HG02870 (cell line): ENCODE data around the gene SNRNP200.

Experiments
- ATAC-seq: cut with Tn5 transposase; IDR thresholded peaks from one replicate; pipeline ENCODE4 v1.9.1; 2021; ENCODE audit warnings: mild to moderate bottlenecking, moderate library complexity; ENCODE audit not compliant: unreplicated experiment

SNRNP200 gene

GRCh38 chr2:96253006-96253405, 52.3 kb downstream of the SNRNP200 start:
- ATAC-seq = no peak

- no peak for ATAC-seq
These were observed 52.8 kb downstream of the SNRNP200 start for GRCh38 chr2:96252526-96252925.

DNA sequence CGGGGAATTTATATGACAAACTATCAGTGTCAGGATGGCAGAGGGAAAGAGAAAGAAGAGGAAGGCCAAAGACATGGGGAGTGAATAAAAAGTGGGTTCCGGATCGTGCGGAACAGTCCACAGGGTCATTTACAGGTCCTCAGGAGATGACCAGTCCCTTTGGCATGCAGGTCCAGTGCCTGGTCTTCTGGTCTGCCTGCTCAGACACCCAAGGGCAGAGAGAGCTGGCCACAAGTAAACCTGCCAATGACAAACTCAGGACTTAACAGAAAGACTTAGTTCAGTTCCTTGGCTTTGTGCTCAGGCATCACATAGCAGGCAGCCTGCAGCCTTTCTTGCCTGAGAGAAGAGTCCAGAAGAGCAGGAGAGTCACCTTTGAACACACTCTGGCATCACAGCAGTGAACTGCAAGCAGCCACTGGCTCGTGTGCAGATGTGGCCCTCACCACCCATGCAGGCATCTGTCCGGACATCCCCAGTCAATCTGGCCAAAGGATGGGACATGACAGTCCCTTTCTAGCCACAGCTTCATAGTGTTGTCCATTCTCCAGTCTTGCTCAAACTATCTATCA, 53.5 kb downstream of the SNRNP200 start:
- no peak for ATAC-seq

DNA sequence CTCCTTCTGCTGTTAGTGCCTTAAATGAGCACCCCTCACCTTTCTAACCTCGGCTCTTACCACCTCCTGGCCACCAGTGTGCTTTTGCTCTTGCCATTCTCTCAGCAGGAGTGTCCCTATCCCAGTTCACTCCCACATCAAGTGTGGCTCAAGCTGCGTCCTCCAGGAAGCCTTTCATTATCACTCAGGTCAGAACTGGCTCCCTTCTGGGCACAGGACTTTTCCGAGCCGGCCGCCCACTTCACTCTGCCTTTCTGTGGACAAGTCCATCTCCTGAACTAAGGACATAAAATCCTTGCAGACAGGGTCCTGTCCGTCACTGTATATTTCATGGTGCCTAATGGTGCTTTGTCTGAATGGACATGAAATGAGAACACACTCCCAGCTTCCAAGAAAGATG, 55.2 kb downstream of the SNRNP200 start:
- no peak for ATAC-seq

DNA sequence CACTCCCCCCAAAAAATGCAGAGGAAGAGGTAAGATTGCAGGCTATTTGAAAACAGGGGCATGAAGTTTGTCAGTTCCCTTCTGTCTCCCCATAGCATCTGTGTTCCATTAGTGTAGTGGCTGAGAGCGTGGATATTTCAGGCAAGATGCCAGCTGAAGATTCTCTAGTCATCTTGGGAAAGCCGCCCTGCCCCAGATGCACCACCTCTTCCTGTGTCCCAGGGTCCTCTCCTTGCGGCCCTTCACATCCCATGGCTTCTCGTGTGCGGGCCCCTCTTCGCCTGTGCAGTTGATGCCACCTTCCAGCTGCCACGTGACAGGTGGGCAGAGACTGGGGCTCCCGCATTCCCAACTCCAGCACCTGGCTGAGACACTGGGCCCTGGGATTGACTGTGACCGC, 55.7 kb downstream of the SNRNP200 start:
- no peak for ATAC-seq

- no peak for ATAC-seq
These were observed 56.7 kb downstream of the SNRNP200 start for GRCh38 chr2:96248624-96249023.

GRCh38 chr2:96247896-96248295, 57.5 kb downstream of the SNRNP200 start:
- no peak for ATAC-seq

GRCh38 chr2:96247009-96247408, 58.3 kb downstream of the SNRNP200 start:
- no peak for ATAC-seq

- no peak for ATAC-seq
These were observed 59.5 kb downstream of the SNRNP200 start for GRCh38 chr2:96245609-96246390.

DNA sequence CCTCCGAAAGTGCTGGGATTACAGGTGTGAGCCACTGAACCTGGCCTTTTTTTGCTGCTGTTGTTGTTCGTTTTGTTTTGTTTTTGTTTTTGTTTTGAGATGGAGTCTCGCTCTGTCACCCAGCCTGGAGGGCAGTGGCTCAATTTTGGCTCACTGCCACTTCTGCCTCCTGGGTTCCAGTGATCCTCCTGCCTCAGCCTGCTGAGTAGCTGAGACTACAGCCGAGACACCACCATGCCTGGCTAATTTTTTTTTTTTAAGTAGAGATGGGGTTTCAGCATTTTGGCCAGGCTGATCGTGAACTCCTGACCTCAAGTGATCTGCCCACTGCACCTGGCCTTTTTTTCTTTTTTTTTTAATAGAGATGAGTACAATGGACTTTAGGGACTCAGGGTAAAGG, 61.5 kb downstream of the SNRNP200 start:
- no peak for ATAC-seq

DNA sequence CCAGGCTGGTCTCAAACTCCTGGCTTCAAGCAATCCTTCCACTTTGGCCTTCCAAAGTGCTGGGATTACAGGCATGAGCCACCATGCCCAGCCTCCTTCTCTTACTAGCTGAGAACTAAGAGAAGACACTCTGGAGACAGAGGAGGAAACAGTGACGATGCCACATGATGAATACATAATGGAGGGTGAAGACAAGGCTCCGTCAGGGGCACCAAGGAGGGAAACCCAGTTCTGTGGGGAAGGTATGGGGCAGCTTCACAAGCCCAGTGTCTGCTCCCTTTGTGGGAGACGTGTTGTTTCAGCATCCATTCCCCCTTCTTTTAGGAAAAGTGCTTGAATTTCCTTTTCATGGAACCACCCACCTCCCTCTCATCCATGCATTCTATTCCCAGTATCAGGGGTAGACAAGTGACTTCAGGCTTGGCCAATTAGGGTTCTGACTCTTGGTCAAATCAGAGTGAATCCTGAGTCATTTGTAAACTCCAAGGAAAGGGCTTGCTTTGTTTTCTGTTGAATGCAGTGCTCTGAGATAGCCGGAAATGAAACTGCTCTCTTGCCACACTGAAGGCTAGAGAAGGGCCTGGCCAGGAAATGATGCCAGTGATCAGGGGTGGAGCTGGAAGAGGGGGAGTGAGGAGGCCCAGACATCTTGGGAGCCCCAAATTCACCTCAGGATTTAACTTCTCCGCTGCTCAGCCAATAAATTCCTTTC, 63.3 kb downstream of the SNRNP200 start:
- ATAC-seq = peak; percentile 78

DNA sequence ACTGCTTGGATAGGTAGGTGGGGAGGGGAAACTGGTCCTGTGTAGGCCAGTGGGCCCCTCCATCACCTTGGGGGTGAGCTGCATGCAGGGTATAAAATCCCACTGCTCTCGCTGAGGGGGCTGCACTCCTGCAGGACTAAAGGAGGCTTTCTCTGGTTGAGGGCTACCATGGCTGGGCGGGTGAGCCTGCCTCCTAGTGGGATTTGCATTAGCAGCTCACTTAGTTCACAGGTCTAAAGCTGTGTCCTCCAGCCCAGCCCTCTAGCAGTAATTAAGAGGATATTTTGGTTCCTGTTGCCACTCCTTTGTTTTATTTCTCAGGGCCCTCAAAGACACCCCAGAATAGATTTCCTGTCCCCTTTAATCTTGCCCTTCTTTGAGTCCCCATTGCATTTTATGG, 64.1 kb downstream of the SNRNP200 start:
- no peak for ATAC-seq

- no peak for ATAC-seq
These were observed 64.9 kb downstream of the SNRNP200 start for GRCh38 chr2:96240341-96241038.

DNA sequence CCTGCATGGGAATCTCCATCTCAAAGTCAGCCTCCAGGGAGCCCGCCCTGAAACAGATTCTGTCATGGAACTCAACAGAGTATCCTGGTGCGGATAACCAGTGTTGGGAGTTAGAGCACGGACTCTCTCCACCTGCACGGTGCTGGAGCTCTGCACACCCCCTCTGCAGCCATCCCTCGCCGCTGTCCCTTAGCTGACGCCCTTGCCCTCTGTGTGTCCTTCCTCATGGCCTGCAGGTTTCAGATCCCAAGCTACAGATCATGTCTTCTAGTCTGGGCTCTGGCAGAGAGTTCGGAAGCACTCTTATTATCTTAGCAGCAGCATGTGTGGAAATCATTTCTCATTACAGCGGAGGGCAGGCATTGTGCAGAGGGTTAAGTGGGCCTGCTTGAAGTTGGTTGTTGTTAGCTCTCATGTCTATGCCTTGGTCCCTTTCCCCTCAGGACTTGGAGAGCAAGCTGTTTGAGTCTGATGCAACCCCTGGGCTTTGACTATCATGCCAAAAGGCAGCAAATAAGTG, 65.5 kb downstream of the SNRNP200 start:
- ATAC-seq = no peak

DNA sequence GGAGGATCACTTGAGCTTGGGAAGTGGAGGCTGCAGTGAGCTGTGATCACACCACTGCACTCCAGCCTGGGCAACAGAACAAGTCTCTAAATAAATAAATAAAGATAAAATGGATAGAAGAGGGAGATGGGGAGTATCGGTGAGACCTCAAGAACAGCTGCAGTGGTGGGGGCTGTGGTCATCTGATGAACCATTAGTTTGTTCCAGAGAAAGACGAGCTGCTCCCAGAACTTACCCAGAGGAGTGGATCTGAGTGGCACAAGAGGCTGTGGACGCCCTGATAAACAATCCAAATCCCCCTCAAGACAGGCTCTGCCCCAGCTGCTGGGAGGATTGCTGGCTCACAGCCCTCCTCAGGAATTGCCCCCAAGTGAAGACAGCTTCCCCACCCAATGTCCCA, 66.3 kb downstream of the SNRNP200 start:
- ATAC-seq = no peak

GRCh38 chr2:96238266-96238665, 67.1 kb downstream of the SNRNP200 start:
- no peak for ATAC-seq

DNA sequence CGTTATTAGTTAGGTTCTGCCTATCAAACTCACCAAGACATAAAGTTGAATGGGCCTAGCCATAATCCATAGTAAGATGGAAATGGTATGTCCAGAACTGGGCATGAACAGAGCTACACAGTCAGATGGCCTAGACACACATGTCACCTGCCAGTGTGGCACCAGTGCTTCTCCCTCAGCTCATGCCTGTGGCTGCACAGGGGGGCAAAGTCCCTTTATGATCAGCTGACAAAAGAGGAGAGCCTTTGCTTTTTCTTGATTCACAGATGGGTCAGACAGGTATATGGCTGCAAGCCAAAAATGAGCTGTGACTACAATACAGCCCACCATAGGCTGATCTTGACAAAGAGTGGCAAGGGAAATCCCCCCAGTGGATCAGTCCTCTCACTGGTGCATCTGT, 68.5 kb downstream of the SNRNP200 start:
- ATAC-seq = no peak

DNA sequence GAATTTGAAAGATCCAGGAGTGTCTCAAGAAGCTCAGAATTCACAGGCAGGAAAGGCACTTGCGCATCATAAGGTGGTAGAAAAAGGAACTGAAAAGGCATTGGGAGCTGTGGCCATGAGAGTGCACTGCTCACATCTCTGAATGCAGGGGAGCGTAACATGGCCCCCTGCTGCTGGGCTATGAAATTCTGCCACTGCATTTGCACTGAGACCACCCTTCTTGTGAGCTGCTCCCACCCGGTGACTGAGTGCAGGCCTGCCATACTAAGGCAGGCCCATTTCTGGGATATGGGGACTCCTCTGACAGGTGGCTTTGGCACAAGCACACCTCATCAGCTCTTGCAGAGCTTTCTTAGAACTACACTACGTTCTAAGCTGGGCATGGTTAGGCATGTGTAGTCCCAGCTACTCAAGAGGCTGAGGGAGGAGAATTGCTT, 71.4 kb downstream of the SNRNP200 start:
- peak; percentile 95 for ATAC-seq

DNA sequence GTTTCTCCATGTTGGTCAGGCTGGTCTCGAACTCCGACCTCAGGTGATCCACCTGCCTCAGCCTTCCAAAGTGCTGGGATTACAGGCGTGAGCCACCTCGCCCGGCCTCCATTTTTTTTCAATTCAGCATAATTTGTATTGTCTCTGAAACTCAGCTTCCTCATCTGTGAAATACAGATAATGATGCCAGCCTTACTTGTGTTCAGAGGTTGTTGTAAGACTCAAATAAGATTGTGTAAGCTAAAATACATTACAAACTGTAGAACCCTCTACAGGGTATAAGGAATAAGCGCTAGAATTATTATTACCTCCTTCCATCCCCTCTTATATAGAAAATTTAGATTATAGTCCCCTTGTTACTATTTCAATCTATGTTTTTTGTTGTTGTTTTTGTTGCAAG, 71.9 kb downstream of the SNRNP200 start:
- no peak for ATAC-seq

GRCh38 chr2:96231316-96231715, 74.0 kb downstream of the SNRNP200 start:
- ATAC-seq = no peak

DNA sequence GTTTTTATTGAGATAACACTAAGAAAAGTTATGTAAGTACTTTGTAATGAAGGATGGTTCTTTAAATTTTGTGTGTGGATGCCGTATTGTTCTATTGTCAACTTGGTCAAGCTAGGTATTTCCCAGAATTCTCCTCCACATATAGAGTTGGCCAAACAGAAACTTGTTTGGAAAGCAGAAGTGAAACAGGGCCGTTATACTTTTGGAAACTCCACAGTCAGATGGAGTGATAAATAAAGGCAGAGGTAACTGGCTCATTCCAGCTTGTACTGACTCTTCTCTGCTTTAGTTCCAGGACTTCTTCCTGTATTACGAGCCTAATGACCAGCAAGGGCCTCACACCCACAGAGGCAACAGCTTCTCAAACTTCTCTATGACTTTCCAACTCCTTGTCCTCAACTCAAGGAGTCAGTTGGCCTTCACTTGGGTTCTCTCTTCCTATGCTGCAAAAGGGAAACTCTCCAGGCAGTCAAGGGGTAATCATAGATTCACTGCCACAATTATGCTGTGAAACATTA, 80.3 kb downstream of the SNRNP200 start:
- ATAC-seq = peak; percentile 77
